HepG2 (cell line): ENCODE data around the gene HPS1. TPM values are rescaled to one million over a fixed set of nuclear protein-coding genes. Genes with fewer than 3 reads are reported as not detected.

ENCODE experiments used
- CERS6 ChIP-seq: sonication (generic); formaldehyde crosslinking; IDR thresholded peaks from 2 replicates; pipeline ENCODE4 v1.5.0; 2020; ENCODE audit warnings: missing genetic modification reagents
- CHCHD3 ChIP-seq: sonication (generic); formaldehyde crosslinking; IDR thresholded peaks from 2 replicates; pipeline ENCODE4 v1.8.0; 2022; ENCODE audit warnings: mild to moderate bottlenecking, missing genetic modification reagents, moderate library complexity
- GMEB1 ChIP-seq: sonication (generic); formaldehyde crosslinking; IDR thresholded peaks from 2 replicates; pipeline ENCODE4 v1.5.1; 2020; ENCODE audit warnings: missing genetic modification reagents, mild to moderate bottlenecking, borderline replicate concordance
- MTA3 ChIP-seq: sonication (generic); formaldehyde crosslinking; IDR thresholded peaks from 2 replicates; pipeline ENCODE4 v1.4.0; 2020; ENCODE audit warnings: missing genetic modification reagents
- NFYC ChIP-seq: IDR thresholded peaks from 2 replicates; pipeline ENCODE4 v1.6.1; 2016; ENCODE audit warnings: missing genetic modification reagents, missing compliant biosample characterization
- PREB ChIP-seq: sonication (generic); formaldehyde crosslinking; IDR thresholded peaks from 2 replicates; pipeline ENCODE4 v1.4.0; 2020; ENCODE audit warnings: missing genetic modification reagents
- RFX5 ChIP-seq: IDR thresholded peaks from 2 replicates; pipeline ENCODE4 v1.6.1; 2011; ENCODE audit warnings: low read depth, low read length, improper control_type of control experiment
- RXRA ChIP-seq: sonication (generic); formaldehyde crosslinking; IDR thresholded peaks from 2 replicates; pipeline ENCODE4 v1.5.1; 2020; ENCODE audit warnings: missing genetic modification reagents
- SRY ChIP-seq: sonication (generic); formaldehyde crosslinking; IDR thresholded peaks from 2 replicates; pipeline ENCODE4 v1.8.0; 2022; ENCODE audit warnings: mild to moderate bottlenecking, missing genetic modification reagents
- TBP ChIP-seq: sonication (generic); formaldehyde crosslinking; IDR thresholded peaks from 2 replicates; pipeline ENCODE4 v1.5.0; 2020; ENCODE audit warnings: missing genetic modification reagents
- TEAD3 ChIP-seq: optimal IDR thresholded peaks from 2 replicates; pipeline ENCODE3; 2016; ENCODE audit warnings: borderline replicate concordance
- THAP9 ChIP-seq: sonication (generic); formaldehyde crosslinking; IDR thresholded peaks from 2 replicates; pipeline ENCODE4; 2020; ENCODE audit warnings: missing genetic modification reagents, mild to moderate bottlenecking, borderline replicate concordance
- TMF1 ChIP-seq: sonication (generic); formaldehyde crosslinking; IDR thresholded peaks from 2 replicates; pipeline ENCODE4 v1.8.1; 2022; ENCODE audit warnings: low read depth, missing genetic modification reagents
- XRCC5 ChIP-seq: fragments of 200-400 bp; formaldehyde crosslinking; optimal IDR thresholded peaks from 2 replicates; pipeline ENCODE3; 2017; ENCODE audit warnings: mild to moderate bottlenecking, low read length
- ZKSCAN5 ChIP-seq: sonication (generic); formaldehyde crosslinking; IDR thresholded peaks from 2 replicates; pipeline ENCODE4 v1.5.1; 2020; ENCODE audit warnings: mild to moderate bottlenecking, missing genetic modification reagents
- ZMYM3 ChIP-seq: sonication (generic); formaldehyde crosslinking; IDR thresholded peaks from 2 replicates; pipeline ENCODE4 v1.5.1; 2020; ENCODE audit warnings: mild to moderate bottlenecking, missing genetic modification reagents
- ZNF3 ChIP-seq: IDR thresholded peaks from 2 replicates; pipeline ENCODE4 v1.7.0; 2017; ENCODE audit warnings: inconsistent platforms
- ZNF431 ChIP-seq: sonication (generic); formaldehyde crosslinking; IDR thresholded peaks from 2 replicates; pipeline ENCODE4 v1.9.0; 2022; ENCODE audit warnings: missing genetic modification reagents, low read depth, mild to moderate bottlenecking, borderline replicate concordance
- ZNF496 ChIP-seq: sonication (generic); formaldehyde crosslinking; IDR thresholded peaks from 2 replicates; pipeline ENCODE4 v1.8.1; 2023; ENCODE audit warnings: mild to moderate bottlenecking, moderate library complexity, missing genetic modification reagents; ENCODE audit not compliant: insufficient replicate concordance
- ZNF607 ChIP-seq: sonication (generic); formaldehyde crosslinking; IDR thresholded peaks from 2 replicates; pipeline ENCODE4 v1.5.1; 2020; ENCODE audit warnings: missing genetic modification reagents, mild to moderate bottlenecking, borderline replicate concordance
- ZNF674 ChIP-seq: sonication (generic); formaldehyde crosslinking; IDR thresholded peaks from 2 replicates; pipeline ENCODE4 v1.5.0; 2020; ENCODE audit warnings: low read depth, mild to moderate bottlenecking, missing genetic modification reagents
- ZSCAN31 ChIP-seq: sonication (generic); formaldehyde crosslinking; IDR thresholded peaks from 2 replicates; pipeline ENCODE4 v1.5.0; 2020; ENCODE audit warnings: low read depth, mild to moderate bottlenecking, missing genetic modification reagents
- ZUFSP ChIP-seq: sonication (generic); formaldehyde crosslinking; IDR thresholded peaks from 2 replicates; pipeline ENCODE4 v1.9.0; 2021; ENCODE audit warnings: missing genetic modification reagents, mild to moderate bottlenecking, borderline replicate concordance
- polyA plus RNA-seq, 8 experiments: library from polyadenylated mRNA; depleted of rRNA in 3 of 8; stranded (reverse) in 7 of 8; unstranded in 1 of 8; fragments of >200 nt; fragmentation: Illumina TruSeq in 4 of 8; extraction: Trizol in 4 of 8; gene quantifications; 2 replicates each; pipeline versions ENCODE4 v1.2.1 to v1.2.3, GENCODE V29; 2011 to 2016; ENCODE audit warnings: low read depth in 4 of 8, missing spikeins in 1 of 8, mixed read lengths in 1 of 8; ENCODE audit not compliant: insufficient read depth in 1 of 8
- total RNA-seq, 5 experiments: library from RNA; depleted of rRNA; stranded (reverse); fragments of >200 nt; fragmentation: Illumina TruSeq; extraction: Trizol; gene quantifications; 2 replicates each; pipeline ENCODE4 v1.2.3, GENCODE V29; 2016; ENCODE audit warnings: low read depth in 1 of 5

HPS1 gene
- total and polyA plus RNA-seq, 2 of the 13 experiments (the other 11 are each of a cell fraction or from before 2014, with no cell fraction given), result 24.6 to 25.8 TPM

- TF ChIP-seq PREB (no peak), ZUFSP (CRISPR knock-in tag) (no peak), MTA3 (CRISPR knock-in tag) (no peak), ZNF674 (no peak), TBP (CRISPR knock-in tag) (no peak), XRCC5 (peak; percentile 50), ZMYM3 (peak; percentile 90), GMEB1 (peak; percentile 60; the same call in 1 of the 2 replicates), ZKSCAN5 (no peak), CERS6 (CRISPR knock-in tag) (no peak), ZNF3 (CRISPR knock-in tag) (no peak), ZNF431 (CRISPR knock-in tag) (0 out of 2 replicates have a peak, but pooled peaks have one; percentile 37), ZNF496 (CRISPR knock-in tag) (no peak), ZNF607 (CRISPR knock-in tag) (0 out of 2 replicates have a peak, but pooled peaks have one; percentile 73), RXRA (CRISPR knock-in tag) (no peak), TEAD3 (CRISPR knock-in tag) (no peak), TMF1 (CRISPR knock-in tag) (no peak), THAP9 (CRISPR knock-in tag) (no peak), CHCHD3 (CRISPR knock-in tag) (no peak), ZSCAN31 (CRISPR knock-in tag) (peak; percentile 69; the same call in 1 of the 2 replicates), NFYC (CRISPR knock-in tag) (no peak), RFX5 (no peak), SRY (CRISPR knock-in tag) (no peak; the same call in 1 of the 2 replicates)
These were observed at the start of gene HPS1 (continued) for GRCh38 chr10:98446661-98447221.
